ENCODE results near the gene MVD. TPM values are rescaled to one million over a fixed set of nuclear protein-coding genes. Genes with fewer than 3 reads are reported as not detected.
"Not testable (repeated sequence)": the region's sequence is repeated elsewhere in the genome, so short reads cannot be mapped to it uniquely, and the experiment has no call there.

The MVD gene
- polyA plus RNA-seq, 4 donors: 21.9 to 38.9 (median 27.4) TPM

DNA sequence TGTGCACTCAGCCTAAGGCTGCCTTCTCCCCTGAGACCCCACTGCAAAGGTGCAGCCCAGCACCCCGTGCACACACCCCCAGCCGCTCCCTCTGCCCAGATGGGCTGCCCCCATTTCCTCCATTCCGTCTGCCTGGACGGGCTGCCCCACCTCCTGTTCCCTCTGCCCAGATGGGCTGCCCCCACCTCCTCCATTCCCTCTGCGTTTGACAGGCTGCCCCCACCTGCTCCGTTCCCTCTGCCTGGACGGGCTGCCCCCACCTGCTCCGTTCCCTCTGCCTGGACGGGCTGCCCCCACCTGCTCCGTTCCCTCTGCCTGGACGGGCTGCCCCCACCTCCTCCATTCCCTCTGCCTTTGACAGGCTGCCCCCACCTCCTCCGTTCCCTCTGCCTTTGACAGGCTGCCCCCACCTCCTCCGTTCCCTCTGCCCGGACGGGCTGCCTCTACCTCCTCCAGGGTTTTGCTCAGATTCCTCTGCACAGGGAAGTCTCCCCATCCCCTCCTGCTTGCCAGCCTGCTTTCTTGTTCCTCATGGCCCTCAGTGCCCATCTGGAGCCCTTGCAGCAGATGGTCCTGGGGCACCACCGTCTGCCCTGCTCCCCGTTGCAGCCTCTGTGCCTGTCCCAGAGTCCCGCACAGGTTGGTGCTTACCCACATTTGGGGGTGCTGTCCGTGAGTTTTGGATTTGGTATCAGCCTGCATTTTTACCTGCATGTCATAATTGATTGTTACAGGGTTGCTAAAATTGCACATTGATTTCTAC is 47.9 kb downstream of the MVD start:
- no peak for DNase-seq (ENCODE audit: low read depth in 4 of 4, low spot score in 3 of 4)

DNA sequence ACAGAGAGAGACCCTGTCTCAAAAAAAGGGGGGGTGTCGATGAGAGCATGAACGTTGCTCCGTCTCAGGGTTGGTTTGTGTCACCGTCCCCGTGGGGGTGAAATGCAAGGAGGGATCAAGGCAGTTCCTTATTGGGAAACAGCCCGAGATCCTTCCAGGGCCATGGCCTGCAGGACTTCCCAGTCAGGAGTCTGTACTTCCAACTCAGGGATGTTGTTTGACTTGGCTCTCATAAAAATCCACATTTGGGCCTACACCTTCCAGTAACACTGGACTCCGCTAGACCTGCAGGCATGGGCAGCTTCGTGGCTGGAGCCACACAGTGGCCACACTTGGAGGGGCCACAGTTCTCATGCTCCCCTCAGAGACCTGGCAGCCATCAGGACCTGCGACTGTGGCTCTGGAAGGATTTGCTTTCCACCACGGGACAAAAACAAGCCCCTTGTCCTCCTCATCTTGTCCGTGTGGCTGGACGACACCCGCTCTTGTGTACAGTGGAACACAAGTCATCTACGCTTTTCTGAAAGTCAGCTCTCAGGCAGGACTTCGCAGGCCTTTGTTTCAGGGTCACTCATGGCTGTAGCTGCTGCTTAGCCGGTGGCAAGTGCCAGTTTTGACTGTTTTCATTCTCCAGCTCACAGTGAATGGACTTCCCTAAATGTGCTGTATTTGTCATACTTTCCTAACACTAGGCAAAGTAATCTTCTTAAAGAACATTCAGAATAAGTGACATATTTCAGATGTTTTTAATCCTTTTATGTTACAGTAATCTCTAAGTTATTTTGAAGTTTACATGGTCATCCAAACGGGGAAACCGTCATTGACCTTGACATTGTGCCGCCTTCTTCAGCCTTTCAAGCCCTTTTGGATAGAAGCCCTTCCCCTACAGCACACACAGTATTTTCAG is 48.7 kb downstream of the MVD start:
- no peak for DNase-seq (ENCODE audit: low read depth in 4 of 4, low spot score in 3 of 4)

DNA sequence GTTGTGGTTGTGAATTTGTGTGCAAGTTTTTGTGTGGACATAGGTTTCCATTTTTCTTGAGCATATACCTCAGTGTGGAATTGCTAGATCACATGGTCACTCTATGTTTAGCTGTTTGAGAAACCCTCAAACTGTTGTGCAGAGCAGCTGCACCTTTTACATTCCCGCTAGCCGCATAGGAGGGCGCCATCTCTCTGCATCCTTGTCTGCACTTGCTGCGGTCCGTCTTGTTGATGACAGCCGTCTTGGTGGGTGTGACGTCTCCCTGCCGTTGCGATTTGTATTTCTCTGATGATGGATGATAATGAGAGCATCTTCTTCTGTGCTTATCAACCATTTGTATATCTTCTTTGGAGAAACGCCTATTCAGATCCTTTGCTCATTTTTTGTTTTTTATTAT is 49.6 kb downstream of the MVD start:
- DNase-seq (ENCODE audit: low read depth in 4 of 4, low spot score in 3 of 4): no peak

DNA sequence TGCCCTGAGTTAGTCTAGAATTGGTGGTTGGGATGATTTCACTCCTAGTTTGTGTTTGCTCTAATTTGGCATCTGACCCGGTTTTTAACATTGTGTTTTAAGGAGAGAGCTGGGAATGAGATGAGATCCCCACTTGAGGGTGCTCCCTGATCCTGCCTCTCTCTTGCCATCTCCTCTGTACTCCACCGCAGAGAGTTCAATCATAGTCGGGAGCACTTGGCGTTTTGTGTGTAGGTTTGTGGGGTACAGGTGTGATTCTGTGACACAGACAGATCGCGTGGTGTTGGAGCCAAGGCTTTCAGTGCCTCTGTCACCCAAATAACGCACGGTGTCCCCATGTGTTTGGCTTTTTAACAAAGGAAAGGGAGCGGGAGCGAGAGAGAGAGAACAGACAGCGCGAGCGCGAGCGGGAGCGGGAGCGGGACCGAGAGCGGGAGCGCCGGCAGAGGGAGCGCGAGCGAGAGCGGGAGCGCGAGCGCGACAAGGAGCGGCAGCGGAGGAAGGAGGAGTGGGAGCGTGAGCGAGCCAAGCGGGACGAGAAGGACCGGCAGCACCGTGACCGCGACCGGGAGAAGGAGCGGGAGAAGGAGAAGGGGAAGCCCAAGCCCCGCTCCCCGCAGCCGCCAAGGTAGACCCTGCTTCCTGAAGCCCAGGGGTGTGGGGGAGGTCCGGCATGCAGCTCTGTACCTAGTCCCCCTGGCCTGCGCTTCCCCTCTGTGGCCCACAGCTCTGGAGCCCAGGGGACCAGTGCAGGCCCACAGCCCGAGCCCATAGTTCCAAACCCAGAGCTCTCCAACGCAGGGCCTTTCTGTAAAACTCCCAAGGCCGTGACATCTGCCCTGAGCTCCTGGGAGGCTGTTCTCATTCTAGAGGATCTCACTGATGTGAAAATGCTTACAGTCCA is 51.7 kb downstream of the MVD start:
- peak in 1 of 4 donors; percentile 67 for DNase-seq (ENCODE audit: low read depth in 4 of 4, low spot score in 3 of 4)

DNA sequence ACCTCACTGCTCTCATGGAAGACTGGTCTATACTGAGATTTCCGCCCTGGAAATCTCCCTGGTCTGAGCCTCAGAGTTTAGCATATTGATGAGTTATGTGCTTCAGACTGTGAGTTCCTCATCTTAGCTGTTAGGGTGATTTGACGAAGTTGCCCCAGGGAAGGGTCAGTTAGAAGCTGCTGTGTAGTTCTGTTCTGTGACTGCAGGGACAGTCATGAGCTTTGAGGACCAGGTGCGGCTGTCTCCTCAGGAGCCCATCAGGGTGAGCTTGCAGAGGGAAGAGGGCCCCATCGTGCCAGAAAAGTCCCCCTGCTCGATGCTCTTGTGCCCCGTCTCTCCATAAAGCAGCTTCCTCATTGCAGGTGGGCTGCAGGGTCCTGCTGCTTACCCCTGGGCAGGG is 52.8 kb downstream of the MVD start:
- DNase-seq (ENCODE audit: low read depth in 4 of 4, low spot score in 3 of 4): no peak

DNA sequence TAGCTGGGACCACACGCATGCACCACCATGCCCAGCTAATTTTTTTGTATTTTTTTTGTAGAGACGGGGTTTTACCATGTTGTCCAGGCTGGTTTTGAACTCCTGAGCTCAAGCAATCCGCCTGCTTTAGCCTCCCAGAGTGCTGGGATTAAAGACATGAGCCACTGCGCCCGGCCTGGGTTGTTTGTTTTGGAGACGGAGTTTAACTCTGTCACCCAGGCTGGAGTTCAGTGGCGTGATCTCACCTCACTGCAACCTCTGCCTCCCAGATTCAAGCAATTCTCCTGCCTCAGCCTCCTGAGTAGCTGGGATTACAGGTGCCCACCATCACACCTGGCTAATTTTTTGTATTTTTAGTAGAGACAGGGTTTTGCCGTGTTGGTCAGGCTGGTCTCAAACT is 53.5 kb downstream of the MVD start:
- DNase-seq (ENCODE audit: low read depth in 4 of 4, low spot score in 3 of 4): not testable (repeated sequence)

DNA sequence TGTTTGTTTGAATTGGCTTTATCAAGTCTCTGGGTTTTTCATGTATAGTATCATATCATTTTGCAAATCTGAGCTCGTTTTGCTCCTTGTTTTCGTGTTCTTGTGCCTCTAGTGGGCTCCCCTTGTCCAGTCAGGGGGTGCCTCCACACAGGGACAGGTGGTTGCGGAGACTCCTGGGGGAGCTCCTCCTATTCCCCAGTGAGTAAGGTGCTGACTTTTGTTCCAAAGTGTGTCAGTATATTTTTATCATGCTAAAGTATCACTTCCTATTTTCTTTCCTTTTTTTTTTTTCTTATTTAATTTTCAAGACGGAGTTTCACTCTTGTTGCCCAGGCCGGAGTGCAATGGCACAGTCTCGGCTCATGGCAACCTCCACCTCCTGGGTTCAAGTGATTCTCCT is 54.8 kb downstream of the MVD start:
- DNase-seq (ENCODE audit: low read depth in 4 of 4, low spot score in 3 of 4): no peak

DNA sequence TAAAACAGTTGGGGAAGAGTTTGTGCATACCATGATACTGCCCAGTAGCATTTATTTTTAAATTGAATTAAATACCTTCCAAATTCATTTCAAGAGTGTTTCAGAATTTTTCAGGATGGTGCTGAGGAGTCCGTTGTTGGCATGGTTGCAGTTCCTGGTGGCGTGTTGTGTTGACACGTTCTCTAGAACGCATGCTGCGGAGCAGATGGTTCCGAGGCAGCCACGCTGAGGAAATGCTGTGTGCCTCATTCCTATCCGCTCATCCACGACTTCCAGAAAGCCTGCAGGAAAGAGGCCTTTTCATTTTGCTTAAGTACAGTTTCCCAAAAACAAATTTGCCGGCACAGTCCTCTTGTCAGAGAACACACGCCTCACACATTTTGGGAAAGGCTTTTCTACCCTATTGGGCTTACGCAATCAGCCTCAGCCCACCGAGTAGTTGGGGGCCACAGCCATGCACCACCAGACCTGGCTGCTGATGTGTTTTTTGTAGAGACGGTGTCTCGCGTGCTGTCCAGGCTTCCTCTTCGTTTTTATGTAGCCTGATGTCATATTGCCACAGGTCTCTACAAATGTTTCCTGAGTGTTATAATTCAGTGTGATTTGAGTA is 56.6 kb downstream of the MVD start:
- no peak for DNase-seq (ENCODE audit: low read depth in 4 of 4, low spot score in 3 of 4)

DNA sequence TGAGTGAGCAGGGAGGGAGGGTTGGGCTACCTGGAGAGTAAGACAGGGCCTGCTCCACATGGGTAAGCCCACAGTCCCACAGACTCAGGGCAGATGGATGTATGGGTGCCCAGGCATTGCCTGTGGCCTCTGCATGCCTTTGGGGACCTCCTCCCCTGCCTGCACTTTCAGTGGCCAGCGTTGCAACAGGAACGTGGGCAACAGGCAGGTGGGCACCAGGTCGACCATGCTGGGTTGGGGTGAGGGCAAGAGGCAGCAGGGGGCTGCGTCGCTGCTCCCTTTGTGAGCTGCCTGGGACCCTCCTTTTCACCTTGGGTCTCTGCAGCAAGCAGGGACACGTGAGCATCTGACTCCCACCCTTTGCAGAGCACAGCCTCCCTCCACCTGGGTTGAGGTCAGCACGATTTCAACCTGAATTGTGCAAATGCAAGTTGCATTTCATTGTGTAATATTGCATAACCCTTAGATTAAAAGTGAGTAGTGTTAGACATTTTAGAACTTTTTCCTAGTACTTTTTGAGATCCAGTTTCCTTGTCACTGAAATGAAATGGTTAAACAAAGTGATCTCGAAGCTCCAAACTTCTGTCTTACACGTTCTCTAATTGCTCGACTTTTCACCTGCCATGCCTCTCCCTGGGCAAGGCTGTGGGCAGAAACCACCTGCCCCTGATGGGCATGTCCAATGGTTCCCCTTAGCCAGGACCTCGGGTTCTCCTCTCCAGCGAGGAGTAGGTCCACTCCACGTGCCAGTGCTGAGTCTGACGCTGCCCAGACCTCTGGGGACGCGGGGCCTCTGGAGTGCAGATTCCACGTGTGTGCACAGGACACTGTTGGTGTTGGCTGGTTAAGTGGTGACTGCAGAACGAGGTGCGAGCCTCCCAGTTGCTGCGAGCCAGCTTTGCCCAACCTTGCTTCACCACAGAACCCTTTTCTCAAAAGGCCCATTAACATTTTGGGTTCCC is 57.4 kb downstream of the MVD start:
- DNase-seq (ENCODE audit: low read depth in 4 of 4, low spot score in 3 of 4): no peak

DNA sequence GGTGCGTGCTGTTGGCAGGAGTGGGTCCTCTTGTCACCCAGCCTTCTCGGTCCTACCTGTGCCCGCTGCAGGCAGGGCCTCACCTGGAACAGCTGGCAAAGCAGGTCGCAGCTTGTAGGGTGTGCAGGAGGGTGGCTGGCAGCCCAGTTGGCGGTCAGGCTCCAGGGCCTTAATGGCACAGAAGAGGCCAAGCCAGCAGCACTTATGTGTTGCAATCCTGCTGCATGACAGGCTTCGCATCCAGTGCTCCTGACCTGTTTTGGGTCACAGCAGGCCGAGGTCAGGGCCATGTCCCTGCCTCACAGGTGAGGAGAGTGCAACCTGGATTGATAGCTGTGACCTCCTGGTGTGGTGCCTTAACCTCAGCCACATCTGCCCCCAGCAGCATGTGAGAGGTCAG is 60.8 kb downstream of the MVD start:
- no peak for DNase-seq (ENCODE audit: low read depth in 4 of 4, low spot score in 3 of 4)

Other genes starting within 250 kb of the MVD start
- 1 to 10 TPM; 2.2 to 5.3 (median 2.7) TPM for gene ZFPM1, start 209.8 kb downstream of the MVD start, polyA plus RNA-seq (ENCODE audit: insufficient read length in 4 of 4)
- 10 to 100 TPM; 34.3 to 48.6 (median 35.2) TPM for gene ZC3H18, start 92.7 kb downstream of the MVD start, polyA plus RNA-seq (ENCODE audit: insufficient read length in 4 of 4)
- gene IL17C, start 24.5 kb downstream of the MVD start, polyA plus RNA-seq (ENCODE audit: insufficient read length in 4 of 4): not detected
- gene CYBA, start 12.0 kb downstream of the MVD start, polyA plus RNA-seq (ENCODE audit: insufficient read length in 4 of 4): 100 to 1,000 TPM in 3 of 4 donors, 10 to 100 TPM in 1; 46.1 to 160 (median 103) TPM
- under 1 TPM; 0.50 to 0.87 (median 0.61) TPM for gene SNAI3, start 23.4 kb upstream of the MVD start, polyA plus RNA-seq (ENCODE audit: insufficient read length in 4 of 4)
- gene RNF166, start 43.3 kb upstream of the MVD start, polyA plus RNA-seq (ENCODE audit: insufficient read length in 4 of 4): 10 to 100 TPM; 13.3 to 24.8 (median 20.5) TPM
- gene CTU2, start 43.4 kb upstream of the MVD start, polyA plus RNA-seq (ENCODE audit: insufficient read length in 4 of 4): 10 to 100 TPM; 10.5 to 17.0 (median 11.6) TPM
- gene PIEZO1, start 122.1 kb upstream of the MVD start, polyA plus RNA-seq (ENCODE audit: insufficient read length in 4 of 4): 10 to 100 TPM; 25.6 to 46.9 (median 36.0) TPM
- gene CDT1, start 140.7 kb upstream of the MVD start, polyA plus RNA-seq (ENCODE audit: insufficient read length in 4 of 4): 10 to 100 TPM in 3 of 4 donors, 1 to 10 TPM in 1; 9.8 to 20.9 (median 12.0) TPM
- gene APRT, start 148.8 kb upstream of the MVD start, polyA plus RNA-seq (ENCODE audit: insufficient read length in 4 of 4): 100 to 1,000 TPM in 1 of 4 donors, 10 to 100 TPM in 3; 57.9 to 122 (median 80.7) TPM
- 10 to 100 TPM; 19.8 to 26.7 (median 22.1) TPM for gene GALNS, start 193.9 kb upstream of the MVD start, polyA plus RNA-seq (ENCODE audit: insufficient read length in 4 of 4)
- 10 to 100 TPM; 57.9 to 91.5 (median 77.5) TPM for gene TRAPPC2L, start 194.0 kb upstream of the MVD start, polyA plus RNA-seq (ENCODE audit: insufficient read length in 4 of 4)
- not detected for gene PABPN1L, start 203.6 kb upstream of the MVD start, polyA plus RNA-seq (ENCODE audit: insufficient read length in 4 of 4)